Measurements from ENCODE around the gene SVIL. TPM values are rescaled to one million over a fixed set of nuclear protein-coding genes. Genes with fewer than 3 reads are reported as not detected.
"Not testable (repeated sequence)": the region's sequence is repeated elsewhere in the genome, so short reads cannot be mapped to it uniquely, and the experiment has no call there.

SVIL gene
- polyA plus RNA-seq, 1 donor from 2014 or later, result 7.3 TPM

DNA sequence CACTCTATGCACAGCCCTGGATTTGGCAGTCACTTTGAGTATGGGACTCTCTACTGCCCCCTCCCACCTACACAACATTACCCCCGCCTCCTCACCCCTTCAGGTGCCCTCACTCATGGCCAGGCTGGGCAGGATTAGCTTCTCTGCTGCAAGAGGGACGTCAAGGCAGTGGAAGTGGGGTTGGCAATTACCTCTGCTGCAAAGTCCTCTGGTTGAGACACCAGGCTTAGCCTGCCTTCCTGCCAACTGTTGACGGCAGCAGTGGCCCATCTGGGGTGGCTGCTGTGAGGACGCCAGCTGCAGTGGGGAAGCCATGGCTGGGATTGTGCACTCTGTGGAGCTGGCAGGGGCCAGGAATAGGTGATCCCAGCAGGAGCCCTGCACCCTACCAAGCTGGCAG, 26.7 kb downstream of the SVIL start:
- no peaks in the 10 kb centered on the region for H4K20me1 ChIP-seq (ENCODE audit: insufficient read depth)
- H3K27ac ChIP-seq (ENCODE audit: low read length), result no peak overlapping the region
- H3K79me2 ChIP-seq (replicated peaks; ENCODE audit: insufficient read depth, low read length), result no peaks in the 10 kb centered on the region
- no peaks in the 10 kb centered on the region for H3K9me2 ChIP-seq (ENCODE audit: insufficient read depth, low read length)
- H3K27me3 ChIP-seq (ENCODE audit: insufficient read depth, low read depth, low read length), result no peaks in the 10 kb centered on the region
- TF ChIP-seq EZH2 (IDR thresholded peaks at IDR 0.05; ENCODE audit: borderline replicate concordance, insufficient read depth, low read length, poor library complexity, severe bottlenecking) (no peak), SMC3 (conservative IDR thresholded peaks at IDR 0.05; ENCODE audit: poor library complexity) (no peak), POLR2AphosphoS5 (IDR thresholded peaks at IDR 0.05) (no peak)
- TF ChIP-seq, protein P1, sequence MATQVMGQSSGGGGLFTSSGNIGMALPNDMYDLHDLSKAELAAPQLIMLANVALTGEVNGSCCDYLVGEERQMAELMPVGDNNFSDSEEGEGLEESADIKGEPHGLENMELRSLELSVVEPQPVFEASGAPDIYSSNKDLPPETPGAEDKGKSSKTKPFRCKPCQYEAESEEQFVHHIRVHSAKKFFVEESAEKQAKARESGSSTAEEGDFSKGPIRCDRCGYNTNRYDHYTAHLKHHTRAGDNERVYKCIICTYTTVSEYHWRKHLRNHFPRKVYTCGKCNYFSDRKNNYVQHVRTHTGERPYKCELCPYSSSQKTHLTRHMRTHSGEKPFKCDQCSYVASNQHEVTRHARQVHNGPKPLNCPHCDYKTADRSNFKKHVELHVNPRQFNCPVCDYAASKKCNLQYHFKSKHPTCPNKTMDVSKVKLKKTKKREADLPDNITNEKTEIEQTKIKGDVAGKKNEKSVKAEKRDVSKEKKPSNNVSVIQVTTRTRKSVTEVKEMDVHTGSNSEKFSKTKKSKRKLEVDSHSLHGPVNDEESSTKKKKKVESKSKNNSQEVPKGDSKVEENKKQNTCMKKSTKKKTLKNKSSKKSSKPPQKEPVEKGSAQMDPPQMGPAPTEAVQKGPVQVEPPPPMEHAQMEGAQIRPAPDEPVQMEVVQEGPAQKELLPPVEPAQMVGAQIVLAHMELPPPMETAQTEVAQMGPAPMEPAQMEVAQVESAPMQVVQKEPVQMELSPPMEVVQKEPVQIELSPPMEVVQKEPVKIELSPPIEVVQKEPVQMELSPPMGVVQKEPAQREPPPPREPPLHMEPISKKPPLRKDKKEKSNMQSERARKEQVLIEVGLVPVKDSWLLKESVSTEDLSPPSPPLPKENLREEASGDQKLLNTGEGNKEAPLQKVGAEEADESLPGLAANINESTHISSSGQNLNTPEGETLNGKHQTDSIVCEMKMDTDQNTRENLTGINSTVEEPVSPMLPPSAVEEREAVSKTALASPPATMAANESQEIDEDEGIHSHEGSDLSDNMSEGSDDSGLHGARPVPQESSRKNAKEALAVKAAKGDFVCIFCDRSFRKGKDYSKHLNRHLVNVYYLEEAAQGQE (IDR thresholded peaks at IDR 0.05; ENCODE audit: borderline replicate concordance), result no peak
- no peak overlapping the region for H3K9ac ChIP-seq (ENCODE audit: low read length)
- H3K4me2 ChIP-seq (ENCODE audit: low read length), result no peak overlapping the region
- H3K4me3 ChIP-seq (ENCODE audit: low read length), result no peak overlapping the region
- H3K36me3 ChIP-seq (ENCODE audit: insufficient read depth, low read length), result no peaks in the 10 kb centered on the region
- H2AFZ ChIP-seq (ENCODE audit: low read depth, low read length), result no peak overlapping the region
- no peaks in the 10 kb centered on the region for H3K9me3 ChIP-seq (ENCODE audit: low read length)
- H3F3A ChIP-seq (ENCODE audit: insufficient read depth, low read length, poor library complexity, severe bottlenecking), result no peaks in the 10 kb centered on the region

GRCh38 chr10:29607576-29607975, 27.2 kb downstream of the SVIL start:
- Histone ChIP-seq H3K4me3 (ENCODE audit: low read length) (no peak overlapping the region), H3K4me2 (ENCODE audit: low read length) (no peak overlapping the region), H3K79me2 (replicated peaks; ENCODE audit: insufficient read depth, low read length) (no peaks in the 10 kb centered on the region), H3K9me3 (ENCODE audit: low read length) (no peaks in the 10 kb centered on the region), H2AFZ (ENCODE audit: low read depth, low read length) (no peak overlapping the region), H3K27ac (ENCODE audit: low read length) (no peak overlapping the region), H3K9me2 (ENCODE audit: insufficient read depth, low read length) (no peaks in the 10 kb centered on the region), H3K27me3 (ENCODE audit: insufficient read depth, low read depth, low read length) (no peaks in the 10 kb centered on the region), H3K36me3 (ENCODE audit: insufficient read depth, low read length) (no peaks in the 10 kb centered on the region), H3K9ac (ENCODE audit: low read length) (no peak overlapping the region), H3F3A (ENCODE audit: insufficient read depth, low read length, poor library complexity, severe bottlenecking) (no peaks in the 10 kb centered on the region), H4K20me1 (ENCODE audit: insufficient read depth) (no peaks in the 10 kb centered on the region)
- TF ChIP-seq MXI1 (conservative IDR thresholded peaks at IDR 0.05; ENCODE audit: poor library complexity, severe bottlenecking) (no peak), EZH2 (IDR thresholded peaks at IDR 0.05; ENCODE audit: borderline replicate concordance, insufficient read depth, low read length, poor library complexity, severe bottlenecking) (no peak), SMC3 (conservative IDR thresholded peaks at IDR 0.05; ENCODE audit: poor library complexity) (no peak), RAD21 (conservative IDR thresholded peaks at IDR 0.05) (no peak), EP300 (conservative IDR thresholded peaks at IDR 0.05; ENCODE audit: poor library complexity, severe bottlenecking) (no peak), TAF1 (IDR thresholded peaks at IDR 0.05; ENCODE audit: low read depth) (no peak), POLR2AphosphoS5 (IDR thresholded peaks at IDR 0.05) (no peak)
- TF ChIP-seq, protein P1 (IDR thresholded peaks at IDR 0.05; ENCODE audit: borderline replicate concordance), result no peak

DNA sequence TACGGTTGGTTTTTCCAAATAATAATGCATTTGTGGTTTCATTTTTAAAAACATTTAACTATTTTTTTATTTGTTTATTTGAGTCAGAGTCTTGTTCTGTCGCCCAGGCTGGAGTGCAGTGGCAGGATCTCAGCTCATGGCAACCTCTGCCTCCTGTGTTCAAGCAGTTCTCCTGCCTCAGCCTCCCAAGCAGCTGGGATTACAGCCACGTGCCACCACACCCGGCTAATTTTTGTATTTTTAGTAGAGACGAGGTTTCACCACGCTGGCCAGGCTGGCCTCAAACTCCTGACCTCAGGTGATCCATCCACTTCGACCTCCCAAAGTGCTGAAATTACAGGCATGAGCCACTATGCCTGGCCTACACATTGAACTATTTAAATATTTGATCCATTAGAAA, 28.1 kb downstream of the SVIL start:
- not testable (repeated sequence) for H3K9ac ChIP-seq (ENCODE audit: low read length); H3K4me2 ChIP-seq (ENCODE audit: low read length); H3K27ac ChIP-seq (ENCODE audit: low read length); H3K9me3 ChIP-seq (ENCODE audit: low read length); H4K20me1 ChIP-seq (ENCODE audit: insufficient read depth); H3K27me3 ChIP-seq (ENCODE audit: insufficient read depth, low read depth, low read length); H2AFZ ChIP-seq (ENCODE audit: low read depth, low read length); H3F3A ChIP-seq (ENCODE audit: insufficient read depth, low read length, poor library complexity, severe bottlenecking); H3K4me3 ChIP-seq (ENCODE audit: low read length); H3K9me2 ChIP-seq (ENCODE audit: insufficient read depth, low read length); H3K36me3 ChIP-seq (ENCODE audit: insufficient read depth, low read length); H3K79me2 ChIP-seq (replicated peaks; ENCODE audit: insufficient read depth, low read length)
